Chondrocyte (in vitro differentiated cells): Measurements from ENCODE around the gene HLF. TPM values are rescaled to one million over a fixed set of nuclear protein-coding genes. Genes with fewer than 3 reads are reported as not detected.

Experiments
- DNase-seq: peaks from one replicate; pipeline ENCODE4 v3.0.0; 2021; ENCODE audit warnings: mixed read lengths, low spot score
- H3K27ac Mint-ChIP-seq: one replicate; pipeline ENCODE4 v1.8.0; 2021; ENCODE audit warnings: mild to moderate bottlenecking, moderate library complexity, mixed read lengths; ENCODE audit not compliant: unreplicated experiment
- H3K27me3 Mint-ChIP-seq: 2 replicates; pipeline ENCODE4 v1.8.0; 2021; ENCODE audit warnings: low read depth, mixed read lengths
- H3K36me3 Mint-ChIP-seq: 2 replicates; pipeline ENCODE4 v1.8.0; 2021; ENCODE audit warnings: low read depth, mixed read lengths
- H3K4me1 Mint-ChIP-seq: 2 replicates; pipeline ENCODE4 v1.8.0; 2021; ENCODE audit warnings: low read depth, mild to moderate bottlenecking, mixed read lengths
- H3K4me3 Mint-ChIP-seq: one replicate; pipeline ENCODE4 v1.8.0; 2021; ENCODE audit warnings: mild to moderate bottlenecking, moderate library complexity, mixed read lengths; ENCODE audit not compliant: unreplicated experiment
- H3K9me3 Mint-ChIP-seq: 2 replicates; pipeline ENCODE4 v1.8.0; 2021; ENCODE audit warnings: low read depth, mixed read lengths
- total RNA-seq: library from RNA; stranded (reverse); gene quantifications from 3 replicates; pipeline ENCODE4 v1.2.1, GENCODE V29; 2021
- TF ChIP-seq, protein P1 (sequence below): fragments of 200-600 bp; sonication (generic); IDR thresholded peaks from 2 replicates; pipeline ENCODE4 v1.5.0; 2021; ENCODE audit warnings: antibody characterized with exemption, mild to moderate bottlenecking, moderate library complexity

Gene HLF
- total RNA-seq, 1 donor from 2014 or later: 0.47 TPM

- no peak for DNase-seq
- Mint-ChIP-seq H3K36me3 (no peaks in the 10 kb centered on the region), H3K4me3 (no peak overlapping the region), H3K27me3 (peaks cover 7% of the 10 kb centered on the region), H3K27ac (no peak overlapping the region), H3K4me1 (no peaks in the 10 kb centered on the region), H3K9me3 (no peaks in the 10 kb centered on the region)
- TF ChIP-seq, protein P1, sequence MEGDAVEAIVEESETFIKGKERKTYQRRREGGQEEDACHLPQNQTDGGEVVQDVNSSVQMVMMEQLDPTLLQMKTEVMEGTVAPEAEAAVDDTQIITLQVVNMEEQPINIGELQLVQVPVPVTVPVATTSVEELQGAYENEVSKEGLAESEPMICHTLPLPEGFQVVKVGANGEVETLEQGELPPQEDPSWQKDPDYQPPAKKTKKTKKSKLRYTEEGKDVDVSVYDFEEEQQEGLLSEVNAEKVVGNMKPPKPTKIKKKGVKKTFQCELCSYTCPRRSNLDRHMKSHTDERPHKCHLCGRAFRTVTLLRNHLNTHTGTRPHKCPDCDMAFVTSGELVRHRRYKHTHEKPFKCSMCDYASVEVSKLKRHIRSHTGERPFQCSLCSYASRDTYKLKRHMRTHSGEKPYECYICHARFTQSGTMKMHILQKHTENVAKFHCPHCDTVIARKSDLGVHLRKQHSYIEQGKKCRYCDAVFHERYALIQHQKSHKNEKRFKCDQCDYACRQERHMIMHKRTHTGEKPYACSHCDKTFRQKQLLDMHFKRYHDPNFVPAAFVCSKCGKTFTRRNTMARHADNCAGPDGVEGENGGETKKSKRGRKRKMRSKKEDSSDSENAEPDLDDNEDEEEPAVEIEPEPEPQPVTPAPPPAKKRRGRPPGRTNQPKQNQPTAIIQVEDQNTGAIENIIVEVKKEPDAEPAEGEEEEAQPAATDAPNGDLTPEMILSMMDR: no peak
Measured at GRCh38 chr17:55304171-55304859, 39.6 kb downstream of the HLF start.

DNA sequence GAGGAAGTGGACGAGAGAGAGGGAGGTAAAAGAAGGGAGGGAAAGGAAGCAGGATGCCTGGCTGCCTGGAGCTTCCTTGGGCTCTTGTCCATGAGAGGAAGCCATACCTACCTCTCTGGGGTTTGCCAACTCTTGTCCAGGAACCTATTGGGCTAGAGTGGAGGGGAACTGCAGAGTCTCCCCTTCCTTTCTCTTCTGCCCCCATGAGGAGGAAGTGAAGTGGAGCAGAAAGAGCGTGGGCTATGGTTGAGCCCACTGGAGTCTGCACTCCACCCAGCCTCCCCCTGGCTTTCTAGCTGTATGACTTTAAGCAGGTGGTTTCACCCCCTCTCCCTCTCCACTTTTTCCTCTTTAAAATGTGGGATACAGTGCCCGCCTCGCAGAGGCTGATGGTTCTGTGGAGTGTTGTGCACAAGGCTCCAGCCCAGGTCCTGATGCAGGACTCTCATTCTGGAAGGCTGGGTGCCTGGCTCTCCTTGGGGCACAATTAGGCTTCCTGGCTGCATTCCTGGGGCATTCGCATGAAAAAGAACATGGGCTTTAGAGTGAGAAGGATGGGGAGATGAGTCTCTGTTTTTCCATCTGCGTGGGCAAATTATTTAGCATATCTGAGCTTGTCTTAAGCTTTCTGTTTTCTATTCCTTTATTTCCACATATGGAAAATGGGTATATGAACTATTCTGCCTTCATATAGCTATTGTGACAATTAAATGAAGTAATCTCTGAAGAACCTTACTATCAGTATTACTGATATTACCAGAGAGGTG lies 40.7 kb downstream of the HLF start:
- Mint-ChIP-seq H3K27ac (no peak overlapping the region), H3K9me3 (no peaks in the 10 kb centered on the region), H3K4me1 (no peaks in the 10 kb centered on the region), H3K4me3 (no peak overlapping the region), H3K36me3 (no peaks in the 10 kb centered on the region), H3K27me3 (peaks cover 3% of the 10 kb centered on the region)
- DNase-seq: no peak
- TF ChIP-seq, protein P1: no peak

- Mint-ChIP-seq H3K9me3 (no peaks in the 10 kb centered on the region), H3K4me1 (no peaks in the 10 kb centered on the region), H3K36me3 (no peaks in the 10 kb centered on the region), H3K27ac (no peak overlapping the region), H3K27me3 (peaks cover 3% of the 10 kb centered on the region), H3K4me3 (no peak overlapping the region)
- TF ChIP-seq, protein P1: no peak
- DNase-seq: no peak
Measured at GRCh38 chr17:55307879-55308278, 43.1 kb downstream of the HLF start.

DNA sequence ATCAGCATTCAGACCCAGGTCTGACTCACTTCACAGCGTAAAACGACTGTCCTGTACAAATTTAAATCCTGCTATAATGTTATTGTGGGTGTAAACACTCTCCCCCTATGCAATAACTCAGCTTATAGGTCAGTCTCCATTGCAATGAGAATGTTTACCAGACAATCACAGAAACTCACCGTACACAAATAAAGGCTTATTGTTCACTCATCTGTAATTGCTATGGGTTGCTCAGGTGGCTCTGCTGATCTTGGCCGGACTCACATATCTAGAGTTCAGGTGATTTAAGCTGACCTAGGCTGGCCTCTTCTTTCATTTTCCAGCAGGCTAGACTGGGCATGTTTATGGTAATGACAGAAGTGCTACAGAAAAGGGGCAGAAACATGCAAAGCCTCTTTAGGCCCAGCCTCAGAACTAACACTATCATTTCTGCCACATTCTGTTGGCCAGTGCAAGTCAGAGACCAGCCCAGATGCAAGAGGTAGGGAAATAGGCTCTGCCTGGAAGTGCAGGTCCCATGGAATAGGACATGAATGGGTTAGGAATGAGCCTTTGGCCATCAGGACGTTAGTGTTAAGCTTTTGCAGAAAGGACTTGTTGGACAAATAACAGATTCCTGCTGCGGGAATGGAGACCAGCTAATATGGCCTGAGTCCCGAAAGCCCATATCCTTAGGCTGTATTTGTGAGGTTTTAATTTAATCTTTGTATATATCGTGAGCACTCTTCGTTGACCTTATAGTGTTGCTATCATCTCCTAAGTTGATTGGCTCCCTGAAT lies 44.0 kb downstream of the HLF start:
- no peak for DNase-seq
- H3K27me3 Mint-ChIP-seq: peaks cover 3% of the 10 kb centered on the region
- no peaks in the 10 kb centered on the region for H3K36me3 Mint-ChIP-seq
- TF ChIP-seq, protein P1: no peak
- no peak overlapping the region for H3K4me3 Mint-ChIP-seq
- no peaks in the 10 kb centered on the region for H3K9me3 Mint-ChIP-seq
- no peaks in the 10 kb centered on the region for H3K4me1 Mint-ChIP-seq
- H3K27ac Mint-ChIP-seq: no peak overlapping the region

DNA sequence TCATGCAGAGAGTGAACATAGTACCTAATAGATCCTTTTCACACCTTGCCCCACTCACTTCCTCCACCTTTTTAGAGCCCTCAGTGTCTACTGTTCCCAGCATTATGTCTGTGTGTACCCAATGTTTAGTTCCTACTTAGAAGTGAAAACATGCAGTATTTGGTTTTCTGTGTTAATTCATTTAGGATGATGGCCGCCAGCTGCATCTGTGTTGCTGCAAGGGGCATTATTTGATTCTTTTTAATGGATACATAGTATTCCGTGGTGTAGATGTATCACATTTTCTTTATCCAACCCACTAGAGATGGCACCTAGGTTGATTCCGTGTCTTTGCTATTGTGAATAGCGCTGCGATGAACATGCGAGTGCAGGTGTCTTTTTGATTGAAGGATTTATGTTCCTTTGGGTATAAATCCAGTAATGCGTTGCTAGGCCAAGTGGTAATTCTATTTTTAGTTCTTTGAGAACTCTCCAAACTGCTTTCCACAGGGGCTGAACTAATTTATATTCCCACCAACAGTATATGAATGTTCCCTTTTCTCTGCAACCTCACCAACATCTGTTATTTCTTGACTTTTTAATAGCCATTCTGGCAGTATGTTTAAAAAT lies 47.1 kb downstream of the HLF start:
- TF ChIP-seq, protein P1: no peak
- peaks cover 11% of the 10 kb centered on the region for H3K27me3 Mint-ChIP-seq
- H3K36me3 Mint-ChIP-seq: no peaks in the 10 kb centered on the region
- no peaks in the 10 kb centered on the region for H3K4me1 Mint-ChIP-seq
- H3K27ac Mint-ChIP-seq: no peak overlapping the region
- no peaks in the 10 kb centered on the region for H3K9me3 Mint-ChIP-seq
- no peak overlapping the region for H3K4me3 Mint-ChIP-seq
- no peak for DNase-seq
